GM13977 (cell line): ENCODE measurements around the gene TXNDC11.
"Not testable (repeated sequence)": the region's sequence is repeated elsewhere in the genome, so short reads cannot be mapped to it uniquely, and the experiment has no call there.

Experiments
- DNase-seq: peaks from one replicate; pipeline ENCODE4 v3.0.0; 2012; ENCODE audit warnings: low spot score
- in situ Hi-C: fragments of 300-500 bp; cut with MboI; formaldehyde crosslinking; loops from one replicate; pipeline ENCODE4 v1.12.0; 2022; ENCODE audit warnings: low sequenced_read_pairs, low pct_unique_long_range_greater_than_20kb, mixed read lengths, inconsistent platforms; ENCODE audit not compliant: unreplicated experiment
- TF ChIP-seq, protein P1 (sequence below): IDR thresholded peaks from 2 replicates; pipeline ENCODE4 v1.5.1; 2012; ENCODE audit warnings: mild to moderate bottlenecking, control low read depth; ENCODE audit not compliant: insufficient read depth; ENCODE audit errors: extremely low read depth, missing control alignments

TXNDC11 gene, protein sequence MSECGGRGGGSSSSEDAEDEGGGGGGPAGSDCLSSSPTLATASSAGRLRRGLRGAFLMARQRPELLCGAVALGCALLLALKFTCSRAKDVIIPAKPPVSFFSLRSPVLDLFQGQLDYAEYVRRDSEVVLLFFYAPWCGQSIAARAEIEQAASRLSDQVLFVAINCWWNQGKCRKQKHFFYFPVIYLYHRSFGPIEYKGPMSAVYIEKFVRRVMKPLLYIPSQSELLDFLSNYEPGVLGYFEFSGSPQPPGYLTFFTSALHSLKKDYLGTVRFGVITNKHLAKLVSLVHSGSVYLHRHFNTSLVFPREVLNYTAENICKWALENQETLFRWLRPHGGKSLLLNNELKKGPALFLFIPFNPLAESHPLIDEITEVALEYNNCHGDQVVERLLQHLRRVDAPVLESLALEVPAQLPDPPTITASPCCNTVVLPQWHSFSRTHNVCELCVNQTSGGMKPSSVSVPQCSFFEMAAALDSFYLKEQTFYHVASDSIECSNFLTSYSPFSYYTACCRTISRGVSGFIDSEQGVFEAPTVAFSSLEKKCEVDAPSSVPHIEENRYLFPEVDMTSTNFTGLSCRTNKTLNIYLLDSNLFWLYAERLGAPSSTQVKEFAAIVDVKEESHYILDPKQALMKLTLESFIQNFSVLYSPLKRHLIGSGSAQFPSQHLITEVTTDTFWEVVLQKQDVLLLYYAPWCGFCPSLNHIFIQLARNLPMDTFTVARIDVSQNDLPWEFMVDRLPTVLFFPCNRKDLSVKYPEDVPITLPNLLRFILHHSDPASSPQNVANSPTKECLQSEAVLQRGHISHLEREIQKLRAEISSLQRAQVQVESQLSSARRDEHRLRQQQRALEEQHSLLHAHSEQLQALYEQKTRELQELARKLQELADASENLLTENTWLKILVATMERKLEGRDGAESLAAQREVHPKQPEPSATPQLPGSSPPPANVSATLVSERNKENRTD

GRCh38 chr16:11742536-11743307 is at the start of gene TXNDC11:
Gene TXNDC11 (minus strand): TSS chr16:11742857. CDS start chr16:11742730, 127 bp downstream.
- TF ChIP-seq, protein P1, sequence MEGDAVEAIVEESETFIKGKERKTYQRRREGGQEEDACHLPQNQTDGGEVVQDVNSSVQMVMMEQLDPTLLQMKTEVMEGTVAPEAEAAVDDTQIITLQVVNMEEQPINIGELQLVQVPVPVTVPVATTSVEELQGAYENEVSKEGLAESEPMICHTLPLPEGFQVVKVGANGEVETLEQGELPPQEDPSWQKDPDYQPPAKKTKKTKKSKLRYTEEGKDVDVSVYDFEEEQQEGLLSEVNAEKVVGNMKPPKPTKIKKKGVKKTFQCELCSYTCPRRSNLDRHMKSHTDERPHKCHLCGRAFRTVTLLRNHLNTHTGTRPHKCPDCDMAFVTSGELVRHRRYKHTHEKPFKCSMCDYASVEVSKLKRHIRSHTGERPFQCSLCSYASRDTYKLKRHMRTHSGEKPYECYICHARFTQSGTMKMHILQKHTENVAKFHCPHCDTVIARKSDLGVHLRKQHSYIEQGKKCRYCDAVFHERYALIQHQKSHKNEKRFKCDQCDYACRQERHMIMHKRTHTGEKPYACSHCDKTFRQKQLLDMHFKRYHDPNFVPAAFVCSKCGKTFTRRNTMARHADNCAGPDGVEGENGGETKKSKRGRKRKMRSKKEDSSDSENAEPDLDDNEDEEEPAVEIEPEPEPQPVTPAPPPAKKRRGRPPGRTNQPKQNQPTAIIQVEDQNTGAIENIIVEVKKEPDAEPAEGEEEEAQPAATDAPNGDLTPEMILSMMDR, result no peak
- peak; percentile 97 for DNase-seq
- in situ Hi-C loops, result no loop called here

GRCh38 chr16:11791144-11791828 is 48.6 kb upstream of the TXNDC11 start:
- TF ChIP-seq, protein P1, result no peak
- in situ Hi-C loops, result no loop called here
- no peak for DNase-seq

GRCh38 chr16:11788914-11789313 is 46.3 kb upstream of the TXNDC11 start:
- no peak for DNase-seq
- in situ Hi-C loops, result no loop called here
- TF ChIP-seq, protein P1, result no peak

- in situ Hi-C loops, result not testable (repeated sequence)
Measured at GRCh38 chr16:11784980-11785599, 42.4 kb upstream of the TXNDC11 start.

DNA sequence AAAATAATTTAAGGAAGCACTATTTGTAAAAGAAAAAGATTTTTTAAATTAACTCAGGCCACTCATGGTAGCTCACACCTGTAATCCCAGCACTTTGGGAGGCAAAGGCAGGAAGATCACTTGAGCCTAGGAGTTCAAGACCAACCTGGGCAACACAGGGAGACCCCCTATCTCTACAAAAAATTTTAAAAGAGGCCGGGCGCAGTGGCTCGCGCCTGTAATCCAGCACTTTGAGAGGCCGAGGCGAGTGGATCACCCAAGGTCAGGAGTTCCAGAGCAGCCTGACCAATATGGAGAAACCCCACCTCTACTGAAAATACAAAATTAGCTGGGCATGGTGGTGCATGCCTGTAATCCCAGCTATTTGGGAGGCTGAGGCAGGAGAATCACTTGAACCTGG is 41.7 kb upstream of the TXNDC11 start:
- in situ Hi-C loops, result not testable (repeated sequence)

More at GRCh38 chr16:11784980-11785599, 42.4 kb upstream of the TXNDC11 start:
- DNase-seq, result not testable (repeated sequence)

GRCh38 chr16:11784038-11784369 is 41.3 kb upstream of the TXNDC11 start:
- TF ChIP-seq, protein P1, result no peak
- in situ Hi-C loops, result no loop called here
- no peak for DNase-seq

More for the DNA sequence above, 41.7 kb upstream of the TXNDC11 start:
- DNase-seq, result not testable (repeated sequence)
